HG03460 (cell line): ENCODE data around the gene TMEM182.

ENCODE experiments used
- ATAC-seq: cut with Tn5 transposase; IDR thresholded peaks from one replicate; pipeline ENCODE4 v1.9.1; 2021; ENCODE audit not compliant: unreplicated experiment

TMEM182 gene

GRCh38 chr2:102765061-102765460 lies 3.2 kb downstream of the TMEM182 start:
- no peak for ATAC-seq

- ATAC-seq: no peak
Observed at GRCh38 chr2:102768253-102768652, 6.4 kb downstream of the TMEM182 start.

GRCh38 chr2:102768892-102769291 lies 7.1 kb downstream of the TMEM182 start:
- ATAC-seq: no peak

GRCh38 chr2:102770506-102770905 lies 8.7 kb downstream of the TMEM182 start:
- ATAC-seq: no peak

GRCh38 chr2:102771114-102771513 lies 9.3 kb downstream of the TMEM182 start:
- ATAC-seq: no peak

- ATAC-seq: no peak
Observed at GRCh38 chr2:102772659-102773058, 10.8 kb downstream of the TMEM182 start.

GRCh38 chr2:102773149-102773705 lies 11.4 kb downstream of the TMEM182 start:
- no peak for ATAC-seq

GRCh38 chr2:102778260-102778659 lies 16.4 kb downstream of the TMEM182 start:
- no peak for ATAC-seq

GRCh38 chr2:102780467-102780866 lies 18.6 kb downstream of the TMEM182 start:
- ATAC-seq: no peak

GRCh38 chr2:102782187-102782586 lies 20.4 kb downstream of the TMEM182 start:
- no peak for ATAC-seq

GRCh38 chr2:102782933-102783332 lies 21.1 kb downstream of the TMEM182 start:
- no peak for ATAC-seq

- ATAC-seq: no peak
Observed at GRCh38 chr2:102783506-102784183, 21.8 kb downstream of the TMEM182 start.

- ATAC-seq: no peak
Observed at GRCh38 chr2:102784940-102785339, 23.1 kb downstream of the TMEM182 start.

GRCh38 chr2:102788216-102788884 lies 26.5 kb downstream of the TMEM182 start:
- ATAC-seq: no peak

GRCh38 chr2:102788885-102789260 lies 27.0 kb downstream of the TMEM182 start:
- ATAC-seq: no peak

- ATAC-seq: no peak
Observed at GRCh38 chr2:102789349-102790090, 27.7 kb downstream of the TMEM182 start.

- no peak for ATAC-seq
Observed at GRCh38 chr2:102790091-102790455, 28.2 kb downstream of the TMEM182 start.

- no peak for ATAC-seq
Observed at GRCh38 chr2:102792568-102793208, 30.9 kb downstream of the TMEM182 start.

GRCh38 chr2:102795641-102796040 lies 33.8 kb downstream of the TMEM182 start:
- ATAC-seq: no peak

- no peak for ATAC-seq
Observed at GRCh38 chr2:102796337-102796736, 34.5 kb downstream of the TMEM182 start.

- no peak for ATAC-seq
Observed at GRCh38 chr2:102797486-102797885, 35.7 kb downstream of the TMEM182 start.
